SU-DHL-6 (cell line): ENCODE data around the gene DPP3.

Experiments used
- H2AFZ ChIP-seq: fragments of 200-600 bp; sonication (generic); 2 replicates; pipeline ENCODE4 v1.6.1; 2014; ENCODE audit warnings: low read depth, mild to moderate bottlenecking, moderate library complexity, mixed read lengths, antibody characterized with exemption, low read length; ENCODE audit not compliant: severe bottlenecking
- H3F3A ChIP-seq: fragments of 200-600 bp; shearing (Covaris generic); 2 replicates; pipeline ENCODE4 v1.6.0; 2016; ENCODE audit warnings: antibody characterized with exemption, mild to moderate bottlenecking; ENCODE audit not compliant: insufficient read depth
- H3K27ac ChIP-seq: fragments of 200-600 bp; sonication (generic); 2 replicates; pipeline ENCODE4 v1.5.1; 2016; ENCODE audit warnings: low read depth, mild to moderate bottlenecking, low read length, moderate library complexity, mixed read lengths
- H3K27me3 ChIP-seq: fragments of 200-600 bp; sonication (generic), shearing (Covaris generic); 2 replicates; pipeline ENCODE4 v1.6.0; 2014; ENCODE audit warnings: mild to moderate bottlenecking, low read length
- H3K36me3 ChIP-seq: fragments of 200-600 bp; sonication (generic); 2 replicates; pipeline ENCODE4 v1.6.1; 2014; ENCODE audit warnings: mild to moderate bottlenecking, low read length, mixed read lengths
- H3K4me2 ChIP-seq: fragments of 300-600, 200-600 bp; shearing (Covaris generic), sonication (generic); 2 replicates; pipeline ENCODE4 v1.6.0; 2014; ENCODE audit warnings: low read length, low read depth, mild to moderate bottlenecking; ENCODE audit not compliant: poor library complexity, severe bottlenecking
- H3K4me3 ChIP-seq: fragments of 200-600 bp; sonication (generic); 2 replicates; pipeline ENCODE4 v1.5.1; 2014; ENCODE audit warnings: antibody characterized with exemption, low read length, mild to moderate bottlenecking, mixed read lengths; ENCODE audit not compliant: insufficient read depth, poor library complexity, severe bottlenecking
- H3K79me2 ChIP-seq: fragments of 200-600 bp; sonication (generic); 2 replicates; pipeline ENCODE4 v1.6.1; 2014; ENCODE audit warnings: mild to moderate bottlenecking, low read length, moderate library complexity; ENCODE audit not compliant: insufficient read depth
- H3K9ac ChIP-seq: fragments of 200-600 bp; sonication (generic); 2 replicates; pipeline ENCODE4 v1.7.0; 2014; ENCODE audit warnings: mild to moderate bottlenecking, low read length
- H3K9me2 ChIP-seq: fragments of 200-600 bp; sonication (generic); replicated peaks from 2 replicates; pipeline ENCODE4 v1.6.1; 2014; ENCODE audit warnings: low read length; ENCODE audit not compliant: insufficient read depth
- H3K9me3 ChIP-seq: fragments of 200-600 bp; sonication (generic); 2 replicates; pipeline ENCODE4 v1.6.1; 2014; ENCODE audit warnings: low read length, mixed read lengths; ENCODE audit not compliant: insufficient read depth
- H4K20me1 ChIP-seq: fragments of 200-600 bp; sonication (generic); 2 replicates; pipeline ENCODE4 v1.6.1; 2014; ENCODE audit warnings: low read depth, mild to moderate bottlenecking, antibody characterized with exemption, low read length, moderate library complexity, mixed read lengths
- CTCF ChIP-seq: fragments of 200-600 bp; sonication (generic); IDR thresholded peaks from one replicate; pipeline ENCODE4 v1.5.1; 2017; ENCODE audit warnings: antibody characterized with exemption, mild to moderate bottlenecking, low read length, moderate library complexity; ENCODE audit not compliant: insufficient read depth, poor library complexity, severe bottlenecking
- EZH2phosphoT487 ChIP-seq: fragments of 200-600 bp; sonication (generic), shearing (Covaris generic); conservative IDR thresholded peaks from 2 replicates; pipeline ENCODE4 v1.6.1; 2018; ENCODE audit warnings: mild to moderate bottlenecking, antibody characterized with exemption, low read length, moderate library complexity, mixed read lengths

The DPP3 gene

GRCh38 chr11:66465373-66466224 lies 14.6 kb upstream of the DPP3 start:
- H3K9ac ChIP-seq: peak overlapping the region; percentile 49; the same call in 1 of the 2 replicates
- H3F3A ChIP-seq: peaks cover 10% of the 10 kb centered on the region
- H3K4me2 ChIP-seq: peak overlapping the region; percentile 70
- TF ChIP-seq EZH2phosphoT487 (no peak), CTCF (no peak)
- peak overlapping the region; percentile 32 for H3K27ac ChIP-seq
- H3K9me2 ChIP-seq: no peaks in the 10 kb centered on the region
- no peaks in the 10 kb centered on the region for H4K20me1 ChIP-seq
- H3K36me3 ChIP-seq: no peaks in the 10 kb centered on the region
- peak overlapping the region; percentile 94 for H2AFZ ChIP-seq
- H3K9me3 ChIP-seq: no peaks in the 10 kb centered on the region
- no peaks in the 10 kb centered on the region for H3K79me2 ChIP-seq
- H3K4me3 ChIP-seq: peak overlapping the region; percentile 38
- no peaks in the 10 kb centered on the region for H3K27me3 ChIP-seq

- Histone ChIP-seq H3K4me3 (peak within 1 kb of the TSS; percentile 53), H4K20me1 (no peaks in the 10 kb centered on the region), H3K27ac (peak within 1 kb of the TSS; percentile 32), H3K9me3 (no peaks in the 10 kb centered on the region), H3K36me3 (no peaks in the 10 kb centered on the region), H3K4me2 (peak within 1 kb of the TSS; percentile 70), H3K9ac (peak within 1 kb of the TSS; percentile 49), H3K9me2 (no peaks in the 10 kb centered on the region), H3F3A (peaks cover 10% of the 10 kb centered on the region), H2AFZ (peak within 1 kb of the TSS; percentile 94), H3K27me3 (no peaks in the 10 kb centered on the region), H3K79me2 (no peaks in the 10 kb centered on the region)
- TF ChIP-seq EZH2phosphoT487: no peak
- no peak for TF ChIP-seq CTCF
Observed at GRCh38 chr11:66466225-66467033, 13.8 kb upstream of the DPP3 start, which contains the start of gene PELI3. PELI3 (plus strand) TSS chr11:66466905; CDS start chr11:66468129, 1,224 bp downstream.

- H3K9ac ChIP-seq: peak overlapping the region; percentile 49
- no peaks in the 10 kb centered on the region for H3K9me2 ChIP-seq
- H3K79me2 ChIP-seq: no peaks in the 10 kb centered on the region
- no peaks in the 10 kb centered on the region for H4K20me1 ChIP-seq
- peak overlapping the region; percentile 70 for H3K4me2 ChIP-seq
- TF ChIP-seq EZH2phosphoT487 (no peak), CTCF (no peak)
- H3K27me3 ChIP-seq: no peaks in the 10 kb centered on the region
- H3F3A ChIP-seq: peaks cover 10% of the 10 kb centered on the region
- H3K9me3 ChIP-seq: no peaks in the 10 kb centered on the region
- no peak overlapping the region for H3K27ac ChIP-seq
- peak overlapping the region; percentile 53 for H3K4me3 ChIP-seq
- no peaks in the 10 kb centered on the region for H3K36me3 ChIP-seq
- H2AFZ ChIP-seq: no peak overlapping the region
Observed at GRCh38 chr11:66467034-66467659, 13.1 kb upstream of the DPP3 start.
